ENCODE measurements around the gene DLG2.

GRCh38 chr11:84541731-84542340 is 1085.3 kb downstream of the DLG2 start:
- TF ChIP-seq POLR2A (IDR thresholded peaks at IDR 0.05) (no peak), CTCF (IDR thresholded peaks at IDR 0.05) (no peak)

Data from ovary (tissue), 3 donors.